H9 (cell line): ENCODE measurements around the gene SEC14L5. TPM values are rescaled to one million over a fixed set of nuclear protein-coding genes. Genes with fewer than 3 reads are reported as not detected.

Experiments used
- DNase-seq: peaks from one replicate; pipeline ENCODE4 v3.0.0-alpha.2; 2017
- H2AFZ ChIP-seq: one replicate; pipeline ENCODE4 v1.6.1; 2013; ENCODE audit warnings: mild to moderate bottlenecking, low read length, control low read depth, moderate library complexity
- H2AK5ac ChIP-seq: 2 replicates; pipeline ENCODE4 v1.6.1; 2013; ENCODE audit warnings: low read length, control low read depth, mixed read lengths; ENCODE audit not compliant: insufficient read length
- H2BK120ac ChIP-seq: one replicate; pipeline ENCODE4 v1.6.1; 2013; ENCODE audit warnings: low read depth, mild to moderate bottlenecking, low read length, control low read depth, inconsistent platforms; ENCODE audit not compliant: poor library complexity, severe bottlenecking
- H2BK12ac ChIP-seq: 2 replicates; pipeline ENCODE4 v1.6.1; 2013; ENCODE audit warnings: low read length, control low read depth, mixed read lengths, low read depth; ENCODE audit not compliant: insufficient read length
- H2BK15ac ChIP-seq: 2 replicates; pipeline ENCODE4 v1.6.1; 2013; ENCODE audit warnings: low read depth, low read length, control low read depth
- H2BK20ac ChIP-seq: one replicate; pipeline ENCODE4 v1.6.1; 2013; ENCODE audit warnings: low read depth, mild to moderate bottlenecking, low read length, control low read depth, inconsistent platforms; ENCODE audit not compliant: poor library complexity, severe bottlenecking
- H2BK5ac ChIP-seq: 2 replicates; pipeline ENCODE4 v1.6.1; 2013; ENCODE audit warnings: low read length, control low read depth, mixed read lengths; ENCODE audit not compliant: insufficient read length
- H3K14ac ChIP-seq: 2 replicates; pipeline ENCODE4 v1.6.1; 2013; ENCODE audit warnings: low read length, control low read depth; ENCODE audit not compliant: insufficient read depth
- H3K18ac ChIP-seq: 2 replicates; pipeline ENCODE4 v1.6.1; 2013; ENCODE audit warnings: low read depth, mild to moderate bottlenecking, mixed read lengths, low read length, control low read depth; ENCODE audit not compliant: insufficient read length
- H3K23ac ChIP-seq: 2 replicates; pipeline ENCODE4 v1.6.1; 2013; ENCODE audit warnings: low read length, control low read depth, mixed read lengths, low read depth; ENCODE audit not compliant: insufficient read length
- H3K23me2 ChIP-seq: 2 replicates; pipeline ENCODE4 v1.6.1; 2013; ENCODE audit warnings: low read depth, mild to moderate bottlenecking, mixed read lengths, low read length, control low read depth; ENCODE audit not compliant: insufficient read length, poor library complexity, severe bottlenecking
- H3K27ac ChIP-seq: 2 replicates; pipeline ENCODE4 v1.5.1; 2013; ENCODE audit warnings: low read length, control low read depth, mixed read lengths, low read depth; ENCODE audit not compliant: insufficient read length
- H3K27me3 ChIP-seq: 2 replicates; pipeline ENCODE4 v1.6.1; 2013; ENCODE audit warnings: low read length, control low read depth, inconsistent platforms; ENCODE audit not compliant: insufficient read depth
- H3K4ac ChIP-seq: 2 replicates; pipeline ENCODE4 v1.6.1; 2013; ENCODE audit warnings: low read depth, mild to moderate bottlenecking, control low read depth, inconsistent platforms, low read length, moderate library complexity
- H3K4me1 ChIP-seq: 2 replicates; pipeline ENCODE4 v1.6.1; 2013; ENCODE audit warnings: low read length, control low read depth, inconsistent platforms; ENCODE audit not compliant: insufficient read depth
- H3K4me2 ChIP-seq: 2 replicates; pipeline ENCODE4 v1.6.1; 2013; ENCODE audit warnings: low read length, control low read depth, mixed read lengths; ENCODE audit not compliant: insufficient read length, insufficient read depth
- H3K56ac ChIP-seq: 2 replicates; pipeline ENCODE4 v1.6.1; 2013; ENCODE audit warnings: low read depth, mild to moderate bottlenecking, mixed read lengths, low read length, control low read depth; ENCODE audit not compliant: insufficient read length
- H3K79me1 ChIP-seq: 2 replicates; pipeline ENCODE4 v1.6.1; 2013; ENCODE audit warnings: low read depth, mild to moderate bottlenecking, moderate library complexity, low read length, control low read depth, inconsistent platforms; ENCODE audit not compliant: insufficient read depth, poor library complexity, severe bottlenecking
- H3K79me2 ChIP-seq: 2 replicates; pipeline ENCODE4 v1.6.1; 2013; ENCODE audit warnings: low read length, control low read depth, inconsistent platforms; ENCODE audit not compliant: insufficient read depth
- H3K9ac ChIP-seq: 2 replicates; pipeline ENCODE4 v1.6.1; 2013; ENCODE audit warnings: low read length, control low read depth, mixed read lengths; ENCODE audit not compliant: insufficient read length; ENCODE audit errors: extremely low read depth
- H3K9me3 ChIP-seq: one replicate; pipeline ENCODE4 v1.6.1; 2013; ENCODE audit warnings: low read depth, low read length, inconsistent platforms; ENCODE audit not compliant: control insufficient read depth
- H3T11ph ChIP-seq: one replicate; pipeline ENCODE4 v1.6.1; 2013; ENCODE audit warnings: mild to moderate bottlenecking, low read length, control low read depth, inconsistent platforms
- H4K20me1 ChIP-seq: one replicate; pipeline ENCODE4 v1.6.1; 2013; ENCODE audit not compliant: control insufficient read depth, insufficient read length, insufficient read depth
- H4K5ac ChIP-seq: 2 replicates; pipeline ENCODE4 v1.6.1; 2013; ENCODE audit warnings: low read depth, mild to moderate bottlenecking, mixed read lengths, low read length, control low read depth; ENCODE audit not compliant: insufficient read length
- H4K8ac ChIP-seq: replicated peaks from 2 replicates; pipeline ENCODE4 v1.6.1; 2013; ENCODE audit warnings: low read length, control low read depth, mixed read lengths, low read depth; ENCODE audit not compliant: insufficient read length
- H4K91ac ChIP-seq: 2 replicates; pipeline ENCODE4 v1.6.1; 2013; ENCODE audit warnings: low read depth, mild to moderate bottlenecking, moderate library complexity, mixed read lengths, low read length, control low read depth; ENCODE audit not compliant: insufficient read length
- H3K27ac Mint-ChIP-seq, 3 experiments: 2 replicates in 2 of 3; 3 replicates in 1 of 3; pipeline ENCODE4 v1.8.0; 2020 to 2021; ENCODE audit warnings: mixed read lengths in 3 of 3, mild to moderate bottlenecking in 1 of 3, moderate library complexity in 1 of 3
- H3K27me3 Mint-ChIP-seq: 2 replicates; pipeline ENCODE4 v1.8.0; 2021; ENCODE audit warnings: low read depth, mild to moderate bottlenecking, moderate library complexity, mixed read lengths
- H3K36me3 Mint-ChIP-seq, 3 experiments: 2 replicates in 2 of 3; 3 replicates in 1 of 3; pipeline ENCODE4 v1.8.0; 2020 to 2021; ENCODE audit warnings: low read depth in 3 of 3, mixed read lengths in 3 of 3; ENCODE audit not compliant: insufficient read depth in 1 of 3
- H3K4me1 Mint-ChIP-seq, 2 experiments: 2 replicates each; pipeline ENCODE4 v1.8.0; 2020; ENCODE audit warnings: mixed read lengths in 2 of 2
- H3K4me3 Mint-ChIP-seq, 2 experiments: 2 replicates in 1 of 2; 3 replicates in 1 of 2; pipeline ENCODE4 v1.8.0; 2020 to 2021; ENCODE audit warnings: mild to moderate bottlenecking in 2 of 2, mixed read lengths in 2 of 2, moderate library complexity in 1 of 2
- H3K9me3 Mint-ChIP-seq, 2 experiments: 2 replicates in 1 of 2; 3 replicates in 1 of 2; pipeline ENCODE4 v1.8.0; 2020; ENCODE audit warnings: mild to moderate bottlenecking in 2 of 2, mixed read lengths in 2 of 2, moderate library complexity in 1 of 2
- CTCF ChIP-seq: fragments of 200-600 bp; sonication (generic); conservative IDR thresholded peaks from 3 replicates; pipeline ENCODE4 v1.8.0; 2021; ENCODE audit warnings: antibody characterized with exemption, mild to moderate bottlenecking
- WGBS: extraction: QIAGEN DNeasy Blood & Tissue Kit; methylation state at CpG from one replicate; pipeline ENCODE4 v1.1.7; 2013; ENCODE audit warnings: missing lambda C conversion rate, low lambda C conversion rate, mixed read lengths; ENCODE audit not compliant: insufficient read length; ENCODE audit errors: extremely low coverage; 5-methylcytosine and 5-hydroxymethylcytosine counted together
- total RNA-seq: library from RNA; stranded (reverse); gene quantifications from 2 replicates; pipeline ENCODE4 v1.2.1, GENCODE V29; 2021

Gene SEC14L5
- total RNA-seq, 1 experiment from 2014 or later: 4.1 TPM

DNA sequence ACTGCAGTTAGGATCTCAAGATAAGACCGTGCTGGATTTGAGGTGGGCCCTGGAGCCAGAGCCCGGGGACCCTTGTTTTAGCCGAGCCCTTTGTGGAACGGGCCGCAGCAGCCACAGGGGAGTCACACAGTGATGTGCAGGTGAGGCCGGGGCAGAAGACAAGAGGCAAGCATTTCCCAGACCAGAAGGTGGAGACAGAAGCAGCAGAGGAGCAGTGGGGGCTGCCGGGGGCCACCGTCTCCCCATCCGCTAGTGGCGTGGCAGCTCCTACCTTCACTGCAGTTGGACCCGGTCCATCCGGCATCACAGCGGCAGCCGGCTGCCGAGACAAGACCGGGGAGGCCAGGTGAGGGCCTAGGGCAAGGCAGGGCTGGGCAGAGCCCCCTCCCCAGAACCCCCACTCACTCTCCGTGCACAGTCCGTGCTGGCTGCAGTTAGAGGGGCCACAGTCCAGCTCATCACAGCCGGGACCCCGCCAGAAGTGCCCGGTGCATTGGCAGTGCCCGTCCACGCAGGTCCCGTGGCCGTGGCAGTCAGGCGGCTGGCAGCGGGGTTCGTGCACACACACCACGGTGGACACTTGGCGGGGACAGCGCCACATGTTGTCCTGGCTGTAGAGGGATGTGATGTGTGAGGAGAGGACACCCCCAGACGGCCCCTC, 69.6 kb downstream of the SEC14L5 start:
- Histone ChIP-seq H2BK20ac (no peak overlapping the region), H3K9me3 (no peaks in the 10 kb centered on the region), H4K91ac (no peak overlapping the region), H2AK5ac (no peak overlapping the region), H3K18ac (no peak overlapping the region), H2AFZ (no peak overlapping the region), H4K8ac (no peak overlapping the region), H3K4ac (no peak overlapping the region), H3T11ph (no peak overlapping the region), H3K27ac (no peak overlapping the region), H2BK12ac (no peak overlapping the region), H2BK5ac (no peak overlapping the region), H3K4me2 (no peak overlapping the region), H3K23ac (no peak overlapping the region), H2BK120ac (no peak overlapping the region), H3K27me3 (no peaks in the 10 kb centered on the region), H3K79me1 (no peaks in the 10 kb centered on the region), H3K79me2 (no peaks in the 10 kb centered on the region), H3K56ac (no peak overlapping the region), H3K23me2 (no peaks in the 10 kb centered on the region), H3K4me1 (no peaks in the 10 kb centered on the region), H4K20me1 (no peaks in the 10 kb centered on the region), H2BK15ac (no peak overlapping the region), H3K9ac (no peak overlapping the region), H3K14ac (no peak overlapping the region), H4K5ac (no peak overlapping the region)
- no CpG with 5 or more reads among the region's 32 CpGs for WGBS
- no peak for TF ChIP-seq CTCF
- DNase-seq: no peak
- Mint-ChIP-seq H3K4me1 (peaks cover 10 to 14% of the 10 kb centered on the region in 2 experiments), H3K27ac (no peak overlapping the region; a peak in 1 of 7 replicates), H3K9me3 (no peaks in the 10 kb centered on the region), H3K4me3 (peak overlapping the region in 1 of 2 experiments; percentile 36; a peak in 1 of 5 replicates), H3K36me3 (no peaks in the 10 kb centered on the region; a peak in 1 of 7 replicates), H3K27me3 (peaks cover under 1% of the 10 kb centered on the region)
